Endothelial cell of umbilical vein (primary cell): ENCODE results near the gene TAP2. TPM values are rescaled to one million over a fixed set of nuclear protein-coding genes. Genes with fewer than 3 reads are reported as not detected.
A peak's percentile ranks its signal among the peaks of the same experiment; 100 is the strongest.

Experiments used
- BruUV-seq: library from RNA; stranded (reverse); fragments of 400-500 nt; replicated peaks from 2 replicates; lab custom pipeline; 2021; lab: Mats Ljungman, UMichigan
- CTCF ChIA-PET: fragments of 300-600, 350-600 bp; sonication (Branson Sonifier 250); formaldehyde crosslinking; loops from one replicate; lab custom pipeline; 2021; ENCODE audit warnings: antibody characterized with exemption, inconsistent platforms; lab: Charles Lee
- POLR2A ChIA-PET: fragments of 300-600, 350-600 bp; sonication (Branson Sonifier 250); formaldehyde crosslinking; loops from one replicate; lab custom pipeline; 2021; ENCODE audit warnings: antibody characterized with exemption, inconsistent platforms; lab: Charles Lee
- DNase-seq: peaks from one replicate; pipeline ENCODE4 v3.0.0-alpha.2; 2011; ENCODE audit warnings: low read depth, low spot score
- FAIRE-seq: peaks from 2 replicates; lab custom pipeline; 2011; peaks lifted over from hg19 to GRCh38; lab: Jason Lieb, UNC
- H2AFZ ChIP-seq: 2 replicates; pipeline ENCODE4 v1.6.0; 2012; ENCODE audit warnings: low read depth, low read length, control low read depth, inconsistent platforms
- H3K27ac ChIP-seq: 2 replicates; pipeline ENCODE4 v1.5.1; 2011; ENCODE audit warnings: low read depth, mild to moderate bottlenecking, control low read depth, low read length, moderate library complexity; ENCODE audit not compliant: insufficient read depth
- H3K27me3 ChIP-seq, 2 experiments: 2 replicates each; pipeline versions ENCODE4 v1.6.0 to v1.6.1; 2011; ENCODE audit warnings: low read length in 2 of 2, mixed read lengths in 1 of 2; ENCODE audit not compliant: control insufficient read depth in 2 of 2, insufficient read depth in 2 of 2
- H3K36me3 ChIP-seq, 2 experiments: 2 replicates in 1 of 2; 3 replicates in 1 of 2; pipeline ENCODE4 v1.5.1; 2011; ENCODE audit warnings: low read length in 2 of 2, mild to moderate bottlenecking in 1 of 2, moderate library complexity in 1 of 2; ENCODE audit not compliant: control insufficient read depth in 2 of 2, insufficient read depth in 2 of 2; ENCODE audit errors: extremely low read depth in 1 of 2
- H3K4me1 ChIP-seq: 3 replicates; pipeline ENCODE4 v1.5.1; 2011; ENCODE audit warnings: mild to moderate bottlenecking, low read length; ENCODE audit not compliant: control insufficient read depth, insufficient read depth; ENCODE audit errors: extremely low read depth
- H3K4me2 ChIP-seq: 2 replicates; pipeline ENCODE4 v1.6.1; 2011; ENCODE audit warnings: low read length, control low read depth, mixed read lengths; ENCODE audit not compliant: insufficient read depth
- H3K4me3 ChIP-seq, 3 experiments: fragments of 200-600 bp in 1 of 3; sonication (generic), shearing (Covaris generic) in 1 of 3; replicated peaks in 1 of 3; 2 replicates each; pipeline ENCODE4 v1.5.1; 2011 to 2016; ENCODE audit warnings: control low read depth in 3 of 3, low read length in 3 of 3, mild to moderate bottlenecking in 2 of 3, inconsistent platforms in 1 of 3, low read depth in 1 of 3, moderate library complexity in 1 of 3; ENCODE audit not compliant: insufficient read depth in 1 of 3
- H3K79me2 ChIP-seq: 2 replicates; pipeline ENCODE4 v1.6.0; 2012; ENCODE audit warnings: low read length, inconsistent platforms; ENCODE audit not compliant: control insufficient read depth, insufficient read depth
- H3K9ac ChIP-seq: replicated peaks from 2 replicates; pipeline ENCODE3; 2011; ENCODE audit warnings: low read length, control low read depth; ENCODE audit not compliant: insufficient read depth; ENCODE audit errors: extremely low read depth
- H3K9me1 ChIP-seq: replicated peaks from 3 replicates; pipeline ENCODE4 v1.6.0; 2011; ENCODE audit warnings: mild to moderate bottlenecking, low read length; ENCODE audit not compliant: control insufficient read depth, insufficient read depth; ENCODE audit errors: extremely low read depth
- H3K9me3 ChIP-seq: replicated peaks from 2 replicates; pipeline ENCODE4 v1.5.1; 2012; ENCODE audit warnings: low read length, inconsistent platforms; ENCODE audit not compliant: control insufficient read depth, insufficient read depth
- H4K20me1 ChIP-seq: replicated peaks from 2 replicates; pipeline ENCODE3; 2011; ENCODE audit warnings: mild to moderate bottlenecking, low read length; ENCODE audit not compliant: control insufficient read depth, insufficient read depth; ENCODE audit errors: extremely low read depth
- EZH2 ChIP-seq: IDR thresholded peaks from 2 replicates; pipeline ENCODE4 v1.6.1; 2012; ENCODE audit warnings: borderline replicate concordance, low read depth, mild to moderate bottlenecking, moderate library complexity, low read length, inconsistent platforms; ENCODE audit not compliant: severe bottlenecking
- FOS ChIP-seq: IDR thresholded peaks from 2 replicates; pipeline ENCODE4 v1.6.1; 2011; ENCODE audit warnings: mild to moderate bottlenecking, low read length, moderate library complexity, borderline replicate concordance; ENCODE audit not compliant: insufficient read depth
- GATA2 ChIP-seq: IDR thresholded peaks from 2 replicates; pipeline ENCODE4 v1.7.0; 2011; ENCODE audit warnings: low read depth, mild to moderate bottlenecking, moderate library complexity, mixed read lengths, low read length; ENCODE audit not compliant: insufficient read length, insufficient read depth
- JUN ChIP-seq: IDR thresholded peaks from 2 replicates; pipeline ENCODE4 v1.6.1; 2011; ENCODE audit warnings: borderline replicate concordance, low read depth; ENCODE audit not compliant: insufficient read length, insufficient read depth
- MAX ChIP-seq: IDR thresholded peaks from 2 replicates; pipeline ENCODE4 v1.6.1; 2011; ENCODE audit not compliant: insufficient read depth, insufficient read length
- POLR2A ChIP-seq: IDR thresholded peaks from 2 replicates; pipeline ENCODE4 v1.6.1; 2012; ENCODE audit warnings: low read depth, mild to moderate bottlenecking, control low read depth, low read length
- dilution Hi-C: fragments of 300-500 bp; cut with MboI; formaldehyde crosslinking; loops from one replicate; pipeline ENCODE4 v1.15.0; 2019; ENCODE audit warnings: low sequenced_read_pairs; ENCODE audit not compliant: extremely low pct_ligation_motif_present
- intact Hi-C: fragments of 100-400 bp; cut with micrococcal nuclease; formaldehyde crosslinking; loops from one replicate; pipeline ENCODE4 v1.10.0; 2022
- polyA plus RNA-seq, 4 experiments: library from polyadenylated mRNA; depleted of rRNA in 3 of 4; stranded (reverse) in 3 of 4; unstranded in 1 of 4; fragments of >200 nt; gene quantifications; 2 replicates each; pipeline versions ENCODE4 v1.2.1 to v1.2.3, GENCODE V29; 2011 to 2012; ENCODE audit warnings: missing spikeins in 1 of 4
- total RNA-seq: library from RNA; stranded (reverse); gene quantifications from 2 replicates; pipeline ENCODE4 v1.2.3, GENCODE V29; 2021

The TAP2 gene
- total and polyA plus RNA-seq, 2 donors (not counting 3 experiments of a cell fraction or from before 2014, with no cell fraction given) = 18.4 to 57.8 TPM

GRCh38 chr6:32867022-32867477, 28.5 kb upstream of the TAP2 start:
- TF ChIP-seq JUN (no peak), FOS (no peak), MAX (no peak), EZH2 (peak; percentile 15)
- Histone ChIP-seq H3K4me3 (no peak overlapping the region), H3K9ac (no peak overlapping the region), H2AFZ (no peak overlapping the region), H3K4me2 (no peak overlapping the region), H3K36me3 (no peaks in the 10 kb centered on the region), H3K4me1 (no peaks in the 10 kb centered on the region), H3K9me1 (no peaks in the 10 kb centered on the region), H3K79me2 (no peaks in the 10 kb centered on the region), H3K27ac (no peak overlapping the region), H3K27me3 (peaks cover 33 to 54% of the 10 kb centered on the region in 2 experiments), H3K9me3 (no peaks in the 10 kb centered on the region), H4K20me1 (no peaks in the 10 kb centered on the region)
- FAIRE-seq (no peak), DNase-seq (no peak)
- dilution Hi-C loops (no loop called here), intact Hi-C loops (loop anchor here (5.0 to 10.0 kb wide), 2 partner anchors 162 to 435 kb away; no protein-coding TSS in a partner anchor)
- POLR2A ChIA-PET = interaction anchor here (1.1 kb wide), 1 partner anchor 105 kb away, joined by 4 read pairs; no protein-coding TSS in a partner anchor
- no TSS peak for BruUV-seq
- CTCF ChIA-PET = interaction anchor here (1.0 to 6.1 kb wide), 22 partner anchors 10 to 452 kb away, joined by 3 to 397 read pairs (median 15); partner anchors contain the start of genes PSMB8, PSMB9, TAP1 and TAP2

DNA sequence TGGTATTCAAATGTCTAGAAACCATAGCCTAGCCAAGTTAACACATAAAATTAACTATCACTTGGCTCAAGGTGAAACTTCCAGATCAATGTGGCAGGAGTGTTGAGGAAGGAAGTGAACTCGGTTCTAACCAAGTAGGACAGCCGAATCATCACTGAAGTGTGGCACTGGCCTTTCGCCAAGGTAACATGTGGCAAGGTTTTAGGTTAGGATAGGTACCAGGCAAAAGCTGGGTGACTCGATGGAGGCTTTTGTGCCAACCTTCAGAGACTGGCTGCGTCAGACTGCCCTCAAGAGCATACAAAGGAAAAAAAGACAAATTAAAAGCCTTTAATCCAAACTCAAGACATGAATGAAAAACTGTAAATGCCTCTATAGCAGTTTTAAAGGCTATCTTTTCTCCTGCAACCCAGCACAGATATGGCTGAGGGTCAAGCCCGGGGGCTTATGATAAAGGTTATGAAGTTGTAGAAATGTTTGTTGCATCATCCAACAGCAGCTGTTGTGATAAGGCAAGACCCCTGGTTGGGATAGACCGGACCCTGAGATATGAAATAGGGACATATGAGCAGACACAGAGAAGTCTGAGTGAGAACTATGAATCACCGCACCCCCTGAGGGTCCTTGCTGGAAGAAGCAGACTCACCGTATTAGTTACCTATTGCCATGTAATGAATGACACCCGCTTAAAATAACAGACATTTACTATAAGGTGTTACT, 27.3 kb upstream of the TAP2 start:
- CTCF ChIA-PET = no interaction called here

More for the DNA sequence above, 27.3 kb upstream of the TAP2 start:
- no peak overlapping the region for H3K9ac ChIP-seq
- H3K36me3 ChIP-seq = no peaks in the 10 kb centered on the region
- FAIRE-seq (no peak), DNase-seq (no peak)
- no peak overlapping the region for H3K4me3 ChIP-seq
- no peaks in the 10 kb centered on the region for H3K79me2 ChIP-seq
- peaks cover 32 to 43% of the 10 kb centered on the region in 2 experiments for H3K27me3 ChIP-seq
- POLR2A ChIA-PET = no interaction called here
- intact Hi-C loops (loop anchor here (5.0 to 10.0 kb wide), 2 partner anchors 161 to 434 kb away; no protein-coding TSS in a partner anchor), dilution Hi-C loops (no loop called here)
- no peaks in the 10 kb centered on the region for H4K20me1 ChIP-seq
- H3K9me1 ChIP-seq = no peaks in the 10 kb centered on the region
- no peak overlapping the region for H3K4me2 ChIP-seq
- no peaks in the 10 kb centered on the region for H3K9me3 ChIP-seq
- BruUV-seq = no TSS peak
- no peak overlapping the region for H3K27ac ChIP-seq
- no peak overlapping the region for H2AFZ ChIP-seq
- H3K4me1 ChIP-seq = no peaks in the 10 kb centered on the region
- TF ChIP-seq MAX = no peak
- no peak for TF ChIP-seq GATA2
- no peak for TF ChIP-seq POLR2A
